Retinal pigment epithelial cell (primary cell): Measurements from ENCODE around the gene CDC42BPG.

Experiments
- DNase-seq: peaks from one replicate; pipeline ENCODE4 v3.0.0-alpha.2; 2010; ENCODE audit warnings: low read depth
- H3K4me3 ChIP-seq: 2 replicates; pipeline ENCODE4 v1.5.1; 2011; ENCODE audit warnings: mild to moderate bottlenecking, low read length, control low read depth, moderate library complexity
- CTCF ChIP-seq: conservative IDR thresholded peaks from 2 replicates; pipeline ENCODE4 v1.5.1; 2011; ENCODE audit warnings: low read depth, low read length, control low read depth, inconsistent platforms

CDC42BPG gene

GRCh38 chr11:64885367-64886286, 41.2 kb upstream of the CDC42BPG start:
- DNase-seq: no peak
- TF ChIP-seq CTCF: no peak
- no peak overlapping the region for H3K4me3 ChIP-seq

- no peak for DNase-seq
- no peak for TF ChIP-seq CTCF
- no peak overlapping the region for H3K4me3 ChIP-seq
Measured at GRCh38 chr11:64884019-64884418, 39.6 kb upstream of the CDC42BPG start.

GRCh38 chr11:64883575-64883974, 39.1 kb upstream of the CDC42BPG start:
- H3K4me3 ChIP-seq: no peak overlapping the region
- no peak for TF ChIP-seq CTCF
- no peak for DNase-seq

DNA sequence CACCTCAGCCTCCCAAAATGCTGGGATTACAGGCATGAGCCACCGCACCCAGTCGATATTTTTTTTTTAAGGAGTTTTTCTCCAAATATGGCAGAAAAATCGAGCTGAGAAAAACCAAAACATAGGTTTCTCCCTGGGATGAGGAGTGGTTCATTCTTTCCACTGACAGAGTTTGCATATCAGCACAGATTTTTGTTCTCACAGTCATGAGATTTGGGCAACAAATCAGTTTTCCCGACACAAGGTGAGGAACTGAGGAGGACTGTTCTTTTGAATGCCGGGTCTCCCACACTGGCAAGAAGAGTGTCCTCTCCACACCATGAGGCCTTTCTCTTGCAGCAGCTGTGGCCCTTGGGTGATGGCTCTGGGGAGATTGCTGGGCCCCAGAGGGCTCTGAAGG, 37.8 kb upstream of the CDC42BPG start:
- no peak for DNase-seq
- no peak overlapping the region for H3K4me3 ChIP-seq
- TF ChIP-seq CTCF: no peak

DNA sequence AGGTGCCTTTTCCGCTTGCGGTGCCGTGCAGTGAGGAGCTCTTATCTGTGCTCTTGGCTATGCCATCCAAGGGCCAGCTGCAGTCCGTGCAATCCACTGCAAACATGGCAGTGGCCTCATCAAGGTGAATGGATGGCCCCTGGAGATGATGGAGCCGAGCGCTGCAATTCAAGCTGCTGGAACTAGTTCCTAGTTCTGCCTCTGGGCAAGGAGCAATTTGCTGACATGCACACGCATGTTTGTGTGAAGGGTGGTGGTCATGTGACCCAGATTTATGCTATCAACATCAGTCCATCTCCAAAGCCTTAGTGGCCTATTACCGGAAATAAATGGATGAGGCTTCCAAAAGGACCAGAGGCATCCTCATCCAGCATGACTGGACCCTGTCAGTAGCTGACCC, 37.0 kb upstream of the CDC42BPG start:
- TF ChIP-seq CTCF: no peak
- no peak for DNase-seq
- H3K4me3 ChIP-seq: no peak overlapping the region

GRCh38 chr11:64880240-64881001, 36.0 kb upstream of the CDC42BPG start:
- TF ChIP-seq CTCF: no peak
- no peak overlapping the region for H3K4me3 ChIP-seq
- DNase-seq: no peak
